GM23338 (cell line): ENCODE results near the gene EXD3. TPM values are rescaled to one million over a fixed set of nuclear protein-coding genes. Genes with fewer than 3 reads are reported as not detected.

ENCODE experiments used
- ATAC-seq: fragments of 200-7000 bp; cut with Tn5 transposase; 3 replicates; pipeline ENCODE4 v1.9.1; 2020
- DNase-seq: peaks from one replicate; pipeline ENCODE4 v3.0.0-alpha.2; 2015; ENCODE audit warnings: low spot score
- H2AFZ ChIP-seq: fragments of 200-600 bp; sonication (generic); 2 replicates; pipeline ENCODE4 v1.8.0; 2016; ENCODE audit warnings: antibody characterized with exemption, mild to moderate bottlenecking, moderate library complexity
- H3F3A ChIP-seq: fragments of 200-600 bp; sonication (generic); replicated peaks from 2 replicates; pipeline ENCODE4 v1.8.0; 2017; ENCODE audit warnings: antibody characterized with exemption, mixed run types, low read depth
- H3K27ac ChIP-seq: fragments of 200-600 bp; sonication (generic); 2 replicates; pipeline ENCODE4 v1.6.1; 2016; ENCODE audit warnings: low read depth
- H3K27me3 ChIP-seq: fragments of 200-600 bp; sonication (generic); 2 replicates; pipeline ENCODE4 v1.8.0; 2016; ENCODE audit warnings: mild to moderate bottlenecking, mixed run types, moderate library complexity; ENCODE audit not compliant: insufficient read depth
- H3K36me3 ChIP-seq: fragments of 200-600 bp; sonication (generic); 2 replicates; pipeline ENCODE4 v1.8.0; 2016; ENCODE audit warnings: mild to moderate bottlenecking; ENCODE audit not compliant: insufficient read depth
- H3K4me1 ChIP-seq: fragments of 200-600 bp; sonication (generic); 2 replicates; pipeline ENCODE4 v1.8.0; 2016; ENCODE audit warnings: mild to moderate bottlenecking, moderate library complexity; ENCODE audit not compliant: insufficient read depth
- H3K4me2 ChIP-seq: fragments of 200-600 bp; sonication (generic); 2 replicates; pipeline ENCODE4 v1.7.1; 2017; ENCODE audit warnings: mixed run types
- H3K4me3 ChIP-seq: fragments of 200-600 bp; sonication (generic); 2 replicates; pipeline ENCODE4 v1.6.1; 2016; ENCODE audit warnings: mixed run types
- H3K79me2 ChIP-seq: fragments of 200-600 bp; sonication (generic); replicated peaks from 2 replicates; pipeline ENCODE4 v1.8.0; 2017; ENCODE audit warnings: mild to moderate bottlenecking; ENCODE audit not compliant: insufficient read depth
- H3K9me2 ChIP-seq: fragments of 200-600 bp; sonication (generic); 2 replicates; pipeline ENCODE4 v1.8.0; 2017; ENCODE audit not compliant: insufficient read depth
- H4K20me1 ChIP-seq: fragments of 200-600 bp; sonication (generic); replicated peaks from 2 replicates; pipeline ENCODE4 v1.8.0; 2017; ENCODE audit warnings: mild to moderate bottlenecking; ENCODE audit not compliant: insufficient read depth
- H3K27ac Mint-ChIP-seq: 2 replicates; pipeline ENCODE4 v1.8.0; 2020; ENCODE audit warnings: inconsistent platforms, mild to moderate bottlenecking, moderate library complexity, mixed read lengths
- H3K27me3 Mint-ChIP-seq: 3 replicates; pipeline ENCODE4 v1.8.0; 2022; ENCODE audit warnings: low read depth, mild to moderate bottlenecking, moderate library complexity, mixed read lengths, inconsistent platforms; ENCODE audit not compliant: insufficient read depth, poor library complexity
- H3K36me3 Mint-ChIP-seq: 3 replicates; pipeline ENCODE4 v1.8.0; 2021; ENCODE audit warnings: low read depth, mild to moderate bottlenecking, inconsistent platforms, moderate library complexity, mixed read lengths
- H3K4me1 Mint-ChIP-seq: 3 replicates; pipeline ENCODE4 v1.8.0; 2020; ENCODE audit warnings: mild to moderate bottlenecking, inconsistent platforms, mixed read lengths
- H3K4me3 Mint-ChIP-seq: 3 replicates; pipeline ENCODE4 v1.8.0; 2021; ENCODE audit warnings: moderate library complexity, mild to moderate bottlenecking, inconsistent platforms, mixed read lengths
- H3K9me3 Mint-ChIP-seq: 3 replicates; pipeline ENCODE4 v1.8.0; 2020; ENCODE audit warnings: moderate library complexity, mild to moderate bottlenecking, inconsistent platforms, mixed read lengths
- CREB1 ChIP-seq: fragments of 250-450 bp; sonication (Bioruptor Pico); IDR thresholded peaks from 2 replicates; pipeline ENCODE4 v1.5.0; 2020; ENCODE audit warnings: low read depth, mild to moderate bottlenecking, moderate library complexity
- CTCF ChIP-seq, 2 experiments: fragments of 200-600 bp in 1 of 2; sonication (generic) in 1 of 2; conservative IDR thresholded peaks; 2 replicates each; pipeline versions ENCODE4 v1.5.1 to v1.6.1; 2016 to 2017; ENCODE audit warnings: antibody characterized with exemption in 2 of 2, low read depth in 2 of 2, mild to moderate bottlenecking in 2 of 2, moderate library complexity in 1 of 2
- ETS1 ChIP-seq: IDR thresholded peaks from 2 replicates; pipeline ENCODE4 v1.6.1; 2016; ENCODE audit warnings: antibody characterized with exemption
- EZH2 ChIP-seq: fragments of 200-600 bp; sonication (generic); IDR thresholded peaks from one replicate; pipeline ENCODE4 v1.8.0; 2017; ENCODE audit warnings: antibody characterized with exemption, mild to moderate bottlenecking, low read depth; ENCODE audit not compliant: unreplicated experiment
- EZH2phosphoT487 ChIP-seq: fragments of 200-600 bp; sonication (generic); IDR thresholded peaks from one replicate; pipeline ENCODE4 v1.8.1; 2018; ENCODE audit warnings: antibody characterized with exemption; ENCODE audit not compliant: unreplicated experiment
- JUNB ChIP-seq: IDR thresholded peaks from one replicate; pipeline ENCODE4 v1.6.1; 2016; ENCODE audit warnings: antibody characterized with exemption; ENCODE audit not compliant: unreplicated experiment
- NANOG ChIP-seq: IDR thresholded peaks from 2 replicates; pipeline ENCODE4 v1.6.1; 2016; ENCODE audit warnings: antibody characterized with exemption, borderline replicate concordance
- POLR2AphosphoS5 ChIP-seq: IDR thresholded peaks from 2 replicates; pipeline ENCODE4 v1.6.1; 2016; ENCODE audit warnings: antibody characterized with exemption, low read depth
- REST ChIP-seq: IDR thresholded peaks from one replicate; pipeline ENCODE4 v1.6.1; 2018; ENCODE audit warnings: antibody characterized with exemption; ENCODE audit not compliant: unreplicated experiment
- STAT1 ChIP-seq: IDR thresholded peaks from one replicate; pipeline ENCODE4 v1.6.1; 2016; ENCODE audit warnings: antibody characterized with exemption; ENCODE audit not compliant: unreplicated experiment
- ZNF114 ChIP-seq: fragments of 250-450 bp; sonication (Bioruptor Pico); IDR thresholded peaks from 2 replicates; pipeline ENCODE4 v1.5.0; 2020; ENCODE audit warnings: mild to moderate bottlenecking, moderate library complexity
- ZNF331 ChIP-seq: fragments of 250-450 bp; sonication (Bioruptor Pico); IDR thresholded peaks from 2 replicates; pipeline ENCODE4 v1.5.0; 2020; ENCODE audit warnings: low read depth, mild to moderate bottlenecking, moderate library complexity
- ZNF462 ChIP-seq: fragments of 250-450 bp; sonication (Bioruptor Pico); IDR thresholded peaks from 2 replicates; pipeline ENCODE4 v1.5.0; 2020; ENCODE audit warnings: mild to moderate bottlenecking, moderate library complexity
- polyA plus RNA-seq: library from polyadenylated mRNA; unstranded; fragments of >200 nt; fragmentation: Nextera tagmentation; extraction: Ambion mirVana; gene quantifications from 2 replicates; pipeline ENCODE4 v1.2.1, GENCODE V29; 2016
- total RNA-seq: library from RNA; depleted of rRNA; stranded (reverse); fragments of >200 nt; shearing (Covaris generic); gene quantifications from 2 replicates; pipeline ENCODE4 v1.2.3, GENCODE V29; 2014

The EXD3 gene
- total and polyA plus RNA-seq, 2 experiments from 2014 or later = 3.6 to 9.7 TPM

GRCh38 chr9:137321726-137322361 is 101.1 kb downstream of the EXD3 start:
- Histone ChIP-seq H3K4me1 (peaks cover 9% of the 10 kb centered on the region; the same call in 1 of the 2 replicates), H3K4me3 (no peak overlapping the region), H4K20me1 (no peaks in the 10 kb centered on the region), H3K27ac (no peak overlapping the region), H2AFZ (no peak overlapping the region), H3F3A (no peaks in the 10 kb centered on the region), H3K36me3 (no peaks in the 10 kb centered on the region), H3K4me2 (no peak overlapping the region), H3K27me3 (no peaks in the 10 kb centered on the region), H3K79me2 (no peaks in the 10 kb centered on the region), H3K9me2 (no peaks in the 10 kb centered on the region)
- Mint-ChIP-seq H3K4me3 (no peak overlapping the region; the same call in 2 of the 3 replicates), H3K9me3 (peaks cover 3% of the 10 kb centered on the region; the same call in 2 of the 3 replicates), H3K27ac (no peak overlapping the region), H3K36me3 (no peaks in the 10 kb centered on the region), H3K4me1 (no peaks in the 10 kb centered on the region; the same call in 1 of the 3 replicates), H3K27me3 (peaks cover 5% of the 10 kb centered on the region)
- DNase-seq (no peak), ATAC-seq (no peak)
- TF ChIP-seq CREB1 (CRISPR knock-in tag) = no peak
- TF ChIP-seq EZH2 = no peak
- TF ChIP-seq STAT1 = no peak
- TF ChIP-seq EZH2phosphoT487 = no peak
- no peak for TF ChIP-seq ZNF462
- no peak for TF ChIP-seq NANOG
- no peak for TF ChIP-seq POLR2AphosphoS5
- no peak for TF ChIP-seq CTCF (conservative IDR thresholded peaks at IDR 0.05; ENCODE audit: low read depth in 2 of 2)
- no peak for TF ChIP-seq ZNF114 (CRISPR knock-in tag)
- TF ChIP-seq JUNB = no peak
- no peak for TF ChIP-seq ETS1
- TF ChIP-seq REST = no peak
- no peak for TF ChIP-seq ZNF331 (CRISPR knock-in tag)
